RWPE1 (cell line): ENCODE data around the gene CRB1.

Source experiments
- CTCF ChIA-PET: fragments of 350-600 bp; sonication (Branson Sonifier 250); formaldehyde crosslinking; extraction: SDS; loops from one replicate; lab custom pipeline; 2021; lab: Yijun Ruan, JAX
- POLR2A ChIA-PET: fragments of 400-600 bp; formaldehyde crosslinking; extraction: SDS; loops from one replicate; lab custom pipeline; 2020; ENCODE audit warnings: antibody characterized with exemption; ENCODE audit not compliant: low non-redundant PET; lab: Yijun Ruan, JAX
- DNase-seq: peaks from one replicate; pipeline ENCODE4 v3.0.0; 2012; ENCODE audit warnings: low spot score
- H3K27ac ChIP-seq: fragments of 450-650 bp; 2 replicates; pipeline ENCODE4 v1.5.1; 2017
- CTCF ChIP-seq: fragments of 450-650 bp; conservative IDR thresholded peaks from 2 replicates; pipeline ENCODE4 v1.5.1; 2017; ENCODE audit warnings: low read depth, mild to moderate bottlenecking

CRB1 gene

DNA sequence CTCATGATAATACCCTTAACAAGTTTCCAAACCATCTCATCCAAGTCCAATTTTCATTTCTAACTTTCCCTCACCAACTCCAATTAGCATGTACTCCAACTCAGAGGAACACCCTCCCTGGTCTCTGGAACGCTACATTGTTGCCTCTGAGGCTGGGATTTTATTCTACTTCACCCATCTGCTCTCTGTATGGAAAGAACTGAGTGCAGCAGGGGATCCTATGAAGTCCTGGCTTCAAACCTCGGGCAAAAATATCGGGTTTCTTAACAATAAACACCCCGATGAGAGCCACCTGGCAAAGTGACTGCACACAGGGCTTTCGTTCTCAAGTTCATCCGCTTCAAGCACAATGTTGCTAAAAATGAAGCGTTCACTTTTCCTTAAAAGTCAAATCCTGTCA, 99.6 kb downstream of the CRB1 start:
- DNase-seq, result no peak
- H3K27ac ChIP-seq, result no peak overlapping the region
- CTCF ChIA-PET, result interaction anchor here (0.6 kb wide), 1 partner anchor 275 kb away, joined by 3 read pairs; no protein-coding TSS in a partner anchor
- POLR2A ChIA-PET, result no interaction called here
- no peak for TF ChIP-seq CTCF

- ChIA-PET CTCF (no interaction called here), POLR2A (no interaction called here)
- no peak for DNase-seq
- no peak overlapping the region for H3K27ac ChIP-seq
- no peak for TF ChIP-seq CTCF
Measured at GRCh38 chr1:197374428-197374827, 106.4 kb downstream of the CRB1 start.

DNA sequence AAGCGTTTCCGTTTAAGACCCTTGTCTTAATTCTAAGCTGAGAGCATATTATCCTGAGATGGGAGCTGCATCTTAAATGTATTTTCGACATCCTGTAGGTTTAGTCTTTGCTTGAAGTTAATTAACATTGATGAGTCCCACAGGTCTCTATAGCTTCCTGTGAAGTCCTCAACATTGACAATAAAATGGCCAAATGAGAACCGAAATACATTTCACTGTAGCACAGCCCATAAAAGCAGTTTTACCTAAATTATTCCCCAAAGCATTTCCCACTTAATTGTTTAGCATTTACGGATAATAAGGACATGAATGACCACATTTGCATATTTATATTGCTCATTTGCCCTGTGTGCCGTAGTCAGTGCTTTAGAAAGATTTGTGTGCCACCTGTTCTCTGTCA, 116.4 kb downstream of the CRB1 start:
- DNase-seq, result no peak
- CTCF ChIA-PET, result interaction anchor here (0.5 to 3.0 kb wide), 4 partner anchors 15 to 1363 kb away, joined by 3 to 13 read pairs (median 4); no protein-coding TSS in a partner anchor
- POLR2A ChIA-PET, result no interaction called here
- no peak for TF ChIP-seq CTCF
- no peak overlapping the region for H3K27ac ChIP-seq

GRCh38 chr1:197388801-197389200, 120.7 kb downstream of the CRB1 start:
- DNase-seq, result no peak
- ChIA-PET CTCF (no interaction called here), POLR2A (no interaction called here)
- H3K27ac ChIP-seq, result no peak overlapping the region
- TF ChIP-seq CTCF, result no peak

DNA sequence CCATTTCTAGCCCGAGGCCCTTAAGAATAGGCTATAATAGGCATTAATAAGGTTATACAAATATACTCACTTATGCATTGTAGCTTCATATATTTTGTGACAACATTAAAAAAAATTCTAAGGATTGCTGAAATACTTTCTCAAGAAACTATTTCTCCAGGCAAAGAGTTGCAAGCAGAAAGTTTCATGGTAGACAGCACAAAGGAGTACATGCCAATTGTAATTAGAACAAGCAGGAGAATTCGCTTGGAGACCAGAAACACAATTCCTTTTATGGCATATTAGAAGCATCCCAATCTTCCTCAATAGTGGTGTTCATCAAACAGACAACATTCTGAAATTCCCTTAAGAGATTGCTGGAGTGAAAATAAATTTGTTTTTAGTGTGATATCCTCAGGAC, 122.8 kb downstream of the CRB1 start:
- ChIA-PET POLR2A (no interaction called here), CTCF (interaction anchor here (0.6 to 2.7 kb wide), 2 partner anchors 9 to 41 kb away, joined by 3 to 11 read pairs; no protein-coding TSS in a partner anchor)
- DNase-seq, result no peak
- TF ChIP-seq CTCF, result no peak
- H3K27ac ChIP-seq, result no peak overlapping the region

DNA sequence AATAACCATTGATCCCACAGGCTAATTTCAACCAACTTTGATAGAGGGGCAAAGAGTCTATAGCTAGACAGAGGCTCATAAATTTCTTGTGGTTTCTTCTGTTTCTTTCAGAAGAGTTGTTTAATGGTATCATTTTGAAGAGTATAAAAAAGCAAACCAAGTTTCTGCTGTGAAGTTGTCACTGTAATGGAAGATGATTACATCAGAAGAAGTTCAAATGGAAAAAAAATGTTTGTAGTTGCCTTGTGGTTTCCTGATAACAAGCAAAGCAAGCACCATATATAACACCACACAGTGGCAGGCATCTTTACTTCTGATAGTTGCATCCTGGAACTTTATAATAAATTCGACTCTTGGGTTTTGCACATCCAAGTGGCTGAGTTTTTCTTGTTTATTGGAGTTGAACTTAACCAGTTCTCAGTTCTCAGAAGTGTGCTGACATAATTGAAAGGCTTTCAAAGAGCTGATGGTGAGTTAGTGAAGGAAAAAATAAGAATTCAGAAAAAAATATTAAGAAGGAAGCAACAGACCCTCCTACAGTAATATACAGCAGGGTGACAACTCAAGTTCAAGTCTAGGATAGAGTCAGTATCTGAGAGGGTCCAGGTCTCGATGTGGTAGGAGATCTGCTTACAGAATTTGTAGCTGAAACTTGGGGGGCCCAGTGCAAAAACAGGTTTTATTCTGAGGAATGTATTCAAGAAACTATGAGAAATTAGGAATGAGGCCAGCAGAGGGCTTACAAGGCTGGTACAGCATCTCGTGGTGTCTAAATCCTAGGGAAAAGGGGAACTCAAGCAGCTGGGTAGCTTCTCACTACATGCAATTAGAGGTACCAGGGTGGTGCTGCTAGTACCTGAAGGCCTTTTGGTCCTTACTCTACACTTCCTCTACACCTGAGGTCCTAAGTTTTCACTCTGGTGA, 123.5 kb downstream of the CRB1 start:
- no peak overlapping the region for H3K27ac ChIP-seq
- no peak for TF ChIP-seq CTCF
- ChIA-PET CTCF (interaction anchor here (0.6 to 2.7 kb wide), 2 partner anchors 8 to 278 kb away, joined by 3 to 11 read pairs; no protein-coding TSS in a partner anchor), POLR2A (no interaction called here)
- no peak for DNase-seq
